Fibroblast of skin of right biceps (primary cell): ENCODE results near the gene PTPRJ.

Experiments
- DNase-seq: peaks from one replicate; pipeline ENCODE4 v3.0.0-alpha.2; 2013

The PTPRJ gene

DNA sequence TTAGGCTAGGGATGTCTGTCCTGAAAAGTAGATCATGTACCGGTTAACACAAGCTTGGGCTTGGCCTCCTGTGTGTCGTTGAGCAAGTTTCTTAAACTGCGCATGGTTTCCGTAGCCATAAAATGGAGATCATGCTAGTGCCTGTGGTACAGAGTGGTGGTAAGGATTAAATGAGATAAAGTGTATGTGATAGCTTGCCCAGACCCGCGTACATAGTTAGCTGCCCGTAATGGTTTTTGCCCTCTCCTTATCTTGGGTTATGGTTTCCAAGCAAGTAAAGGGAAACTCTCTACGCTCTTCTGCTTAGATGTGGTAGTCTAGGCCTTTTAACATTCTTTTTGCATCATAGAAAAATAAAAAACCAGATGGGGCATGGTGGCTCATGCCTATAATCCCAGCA, 11.0 kb upstream of the PTPRJ start:
- DNase-seq: no peak

DNA sequence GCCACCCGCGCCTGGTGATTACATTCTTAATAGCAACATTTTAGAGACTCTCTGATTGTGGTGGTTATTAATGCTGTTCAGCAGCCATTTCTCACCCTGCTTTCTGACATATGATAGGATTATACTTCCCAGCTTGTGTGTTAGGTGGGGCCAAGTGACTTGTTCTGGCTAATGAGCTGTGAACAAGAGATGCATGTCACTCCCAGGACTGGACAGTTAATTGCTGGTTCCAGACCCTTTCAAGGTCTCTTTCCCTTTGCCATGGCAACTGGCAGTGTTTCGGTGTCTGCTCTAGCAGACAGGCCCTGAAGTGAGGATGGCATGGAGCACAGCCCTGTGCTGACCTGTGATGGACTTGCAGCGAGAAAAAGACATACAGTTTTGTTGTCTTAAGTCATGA, 8.9 kb upstream of the PTPRJ start:
- no peak for DNase-seq

DNA sequence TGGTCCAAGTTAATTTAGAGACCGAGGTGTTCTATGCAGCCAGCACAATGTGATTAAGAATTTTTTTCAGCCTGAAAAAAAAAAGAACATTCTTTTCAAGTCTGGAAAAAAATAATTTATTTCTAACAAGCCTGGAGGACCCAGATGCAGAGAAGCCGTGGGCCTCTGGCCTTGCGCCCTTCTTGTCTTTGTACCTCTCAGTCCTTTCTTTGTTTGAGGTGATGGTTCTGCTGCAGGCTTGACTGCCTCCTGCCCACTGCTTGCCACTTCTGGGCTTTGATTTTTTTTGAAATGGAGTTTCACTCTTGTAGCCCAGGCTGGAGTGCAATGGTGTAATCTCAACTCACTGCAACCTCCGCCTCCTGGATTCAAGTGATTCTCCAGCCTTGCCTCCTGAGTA, 7.2 kb upstream of the PTPRJ start:
- DNase-seq: no peak

GRCh38 chr11:47976931-47977330, 3.4 kb upstream of the PTPRJ start:
- DNase-seq: no peak

DNA sequence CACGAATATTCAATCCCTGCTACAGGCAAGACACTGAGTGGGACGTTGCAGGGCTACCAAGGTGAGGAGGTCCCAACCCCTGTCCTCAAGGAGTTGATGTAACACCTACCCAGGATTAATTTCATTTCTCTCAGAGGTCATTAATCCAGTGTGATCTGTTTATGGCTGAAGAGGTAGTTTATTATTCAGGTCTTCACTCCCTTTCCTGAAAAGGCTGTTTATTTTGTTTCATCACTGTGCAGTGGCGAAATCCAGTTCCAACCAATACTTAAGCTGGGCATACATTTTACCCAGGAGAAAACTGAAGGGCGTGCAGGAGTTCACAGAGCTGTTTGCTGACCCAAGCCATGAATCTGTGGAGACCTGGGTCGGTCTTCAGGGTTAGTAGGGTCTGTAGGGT, 2.7 kb upstream of the PTPRJ start:
- DNase-seq: no peak

DNA sequence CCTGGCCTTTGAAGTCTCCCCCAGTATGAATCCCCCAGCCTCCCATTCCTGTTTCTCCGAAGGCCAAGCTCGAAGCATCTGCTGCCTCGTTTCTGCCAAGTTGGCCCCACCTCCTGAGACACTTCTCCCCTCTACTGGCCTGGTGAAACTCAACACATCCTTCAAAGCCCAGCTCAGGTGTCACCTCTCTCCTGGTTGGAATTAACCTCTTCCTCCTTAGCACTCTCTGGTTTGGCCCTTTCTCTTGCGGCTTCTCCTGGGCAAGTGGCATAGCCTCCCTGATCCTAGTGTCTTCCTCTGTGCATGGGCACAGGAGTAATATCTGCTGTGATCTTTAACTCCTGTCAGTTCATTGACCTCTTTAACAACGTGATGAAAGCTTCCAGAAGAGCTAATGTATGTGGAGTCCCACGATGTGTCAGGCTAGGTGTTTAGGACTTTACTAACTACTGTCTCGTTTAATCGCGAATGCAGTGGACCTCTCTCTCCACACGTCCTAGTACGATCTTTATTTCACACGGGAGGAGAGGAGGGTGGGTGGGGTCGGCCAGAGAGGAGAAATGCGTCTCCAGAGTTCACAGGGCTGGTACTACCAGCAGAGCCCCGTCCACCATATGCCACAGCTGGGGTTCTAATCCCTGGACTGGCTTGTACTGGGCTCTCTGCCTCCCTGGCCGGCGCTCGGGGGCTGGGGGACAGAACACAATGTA, 826 bp upstream of the PTPRJ start:
- no peak for DNase-seq

GRCh38 chr11:47980907-47981621, 705 bp downstream of the PTPRJ start:
- peak; percentile 48 for DNase-seq

- DNase-seq: no peak
Observed at GRCh38 chr11:47981667-47982404, 1.5 kb downstream of the PTPRJ start.

- no peak for DNase-seq
Observed at GRCh38 chr11:47982616-47983015, 2.3 kb downstream of the PTPRJ start.

- peak; percentile 44 for DNase-seq
Observed at GRCh38 chr11:47983464-47984397, 3.4 kb downstream of the PTPRJ start.

DNA sequence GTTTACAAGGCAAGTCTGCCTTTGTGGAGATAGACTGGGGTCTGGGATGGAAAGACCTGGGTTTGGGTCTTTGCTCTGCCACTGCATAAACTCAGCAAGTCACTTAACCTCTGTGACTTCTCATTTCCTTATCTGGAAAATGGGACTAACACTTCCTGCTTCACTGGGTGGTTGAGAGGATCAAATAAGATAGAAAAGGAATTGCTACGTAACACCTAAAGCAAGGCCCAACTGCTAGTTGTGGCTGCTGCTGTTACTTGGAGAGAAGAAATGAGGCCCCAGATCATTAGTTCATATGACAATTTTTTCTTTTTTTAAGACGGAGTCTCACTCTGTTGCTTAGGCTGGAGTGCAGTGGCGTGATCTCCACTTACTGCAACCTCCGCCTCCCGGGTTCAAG, 5.9 kb downstream of the PTPRJ start:
- no peak for DNase-seq

DNA sequence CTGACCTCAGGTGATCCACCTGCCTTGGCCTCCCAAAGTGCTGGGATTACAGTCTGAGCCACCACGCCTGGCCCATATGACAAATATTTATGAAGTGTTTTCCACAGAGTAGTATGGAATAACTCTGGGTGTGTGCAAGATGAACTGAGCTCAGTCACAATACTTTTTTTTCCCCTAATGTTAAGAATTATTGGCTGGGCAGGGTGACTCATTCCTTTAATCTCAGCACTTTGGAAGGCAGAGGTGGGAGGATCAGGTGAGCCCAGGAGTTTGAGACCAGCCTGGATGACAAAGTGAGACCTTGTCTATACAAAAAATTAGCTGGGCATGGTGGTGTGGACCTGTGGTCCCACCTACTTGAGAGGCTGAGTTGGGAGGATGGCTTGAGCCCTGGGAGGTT, 6.4 kb downstream of the PTPRJ start:
- DNase-seq: no peak

- no peak for DNase-seq
Observed at GRCh38 chr11:47987310-47987709, 7.0 kb downstream of the PTPRJ start.

DNA sequence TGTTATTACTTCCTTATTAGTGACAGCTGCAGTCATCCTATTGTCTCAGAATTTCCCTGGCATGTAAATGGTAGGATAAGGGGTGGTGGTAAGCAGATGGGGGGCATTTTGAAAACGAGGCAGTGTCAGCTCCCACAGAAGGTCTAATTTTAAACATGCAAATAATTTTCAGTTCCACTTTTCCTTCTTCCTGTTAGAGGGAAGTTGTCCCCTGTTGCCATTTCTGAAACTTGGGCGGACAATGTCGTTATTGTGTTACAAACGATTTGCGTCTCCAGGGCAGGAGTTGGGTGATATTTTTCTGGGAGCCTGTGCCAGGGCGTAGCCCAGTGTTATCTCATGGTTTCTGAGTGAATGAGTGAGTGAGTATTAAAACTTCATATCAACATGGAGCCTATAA, 7.4 kb downstream of the PTPRJ start:
- no peak for DNase-seq

DNA sequence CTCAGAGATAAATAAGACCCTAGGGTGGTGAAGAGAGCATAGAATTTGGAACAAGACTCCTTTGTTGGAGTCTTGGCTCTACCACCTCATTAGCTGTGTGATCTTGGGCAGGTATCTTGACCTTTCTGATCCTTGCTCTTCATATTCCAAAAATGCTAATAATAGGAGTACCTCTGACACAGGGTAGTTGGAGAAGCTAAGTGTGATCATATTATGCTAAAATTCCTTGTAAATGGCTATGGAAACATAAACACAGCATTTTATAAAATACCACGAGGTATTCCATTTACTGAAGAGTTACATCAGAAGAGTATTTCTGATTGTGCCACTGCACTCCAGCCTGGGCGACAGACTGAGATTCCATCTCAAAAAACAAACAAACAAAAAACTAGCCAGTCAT, 9.4 kb downstream of the PTPRJ start:
- no peak for DNase-seq

DNA sequence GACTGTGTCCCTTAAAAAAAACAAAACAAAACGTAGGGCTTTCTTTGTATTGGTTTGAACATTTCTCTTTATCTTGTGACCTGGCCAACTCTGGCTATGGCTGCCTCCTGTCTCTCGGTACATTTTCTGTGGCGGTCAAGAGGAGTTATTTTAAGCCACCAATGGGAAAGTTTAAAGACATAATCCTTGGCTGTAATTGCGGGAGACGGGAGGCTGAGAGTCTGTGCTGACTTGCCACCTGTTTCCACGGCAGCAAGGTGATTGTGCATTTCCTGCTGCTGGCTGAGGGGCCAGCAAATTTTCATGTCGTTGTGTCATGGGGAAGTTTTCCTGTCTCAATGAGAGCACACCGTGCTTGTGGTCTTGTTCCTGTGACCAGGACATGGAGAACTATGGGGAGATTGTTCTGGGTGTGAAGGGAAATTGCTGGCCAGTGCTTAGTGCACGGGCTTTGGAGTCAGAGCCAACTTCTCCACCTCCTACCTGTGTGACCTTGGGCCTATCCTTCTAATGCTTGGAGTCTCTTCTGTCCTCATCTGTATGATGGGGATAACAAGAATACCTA, 11.0 kb downstream of the PTPRJ start:
- no peak for DNase-seq

DNA sequence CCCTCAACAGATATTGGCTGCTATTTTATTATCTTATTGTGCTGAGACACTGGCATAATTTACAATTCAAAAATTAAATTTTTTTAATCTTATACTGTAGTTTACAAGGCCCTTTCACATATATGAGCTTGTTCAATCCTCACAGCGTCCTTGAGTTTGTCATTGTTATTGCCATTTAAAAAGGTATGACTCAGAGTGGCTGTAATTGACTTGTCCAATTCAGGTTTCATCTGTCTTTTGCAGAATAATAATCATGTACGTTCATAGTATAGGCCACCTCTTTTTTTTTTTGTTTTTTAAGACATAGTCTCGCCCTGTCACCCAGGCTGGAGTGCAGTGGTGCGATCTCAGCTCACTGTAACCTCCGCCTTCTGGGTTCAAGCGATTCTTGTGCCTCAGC, 11.5 kb downstream of the PTPRJ start:
- no peak for DNase-seq

GRCh38 chr11:47992959-47993820, 12.8 kb downstream of the PTPRJ start:
- peak; percentile 76 for DNase-seq

GRCh38 chr11:47994417-47994816, 14.1 kb downstream of the PTPRJ start:
- DNase-seq: no peak

DNA sequence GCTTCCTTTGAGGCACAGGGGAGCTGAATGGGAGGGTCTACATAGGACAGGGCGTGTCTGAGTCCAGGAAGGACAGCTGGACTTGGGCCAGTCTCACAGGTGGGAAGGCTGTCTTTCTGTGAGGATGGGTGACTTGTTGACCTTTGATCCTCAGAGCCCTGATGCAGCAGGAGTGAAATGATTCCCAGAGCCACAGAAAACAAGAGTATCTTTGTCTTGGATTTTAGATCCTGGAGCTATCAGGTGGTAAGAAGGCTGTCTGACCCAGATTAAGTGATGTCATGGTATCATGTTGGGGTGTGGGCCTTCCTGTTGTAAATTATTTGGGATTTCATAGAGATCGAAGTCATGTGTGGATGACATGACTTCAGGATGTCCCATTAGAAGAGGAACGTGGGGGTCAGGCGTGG, 15.0 kb downstream of the PTPRJ start:
- no peak for DNase-seq
